Epithelial cell of proximal tubule (primary cell): ENCODE measurements around the gene TAF8. TPM values are rescaled to one million over a fixed set of nuclear protein-coding genes. Genes with fewer than 3 reads are reported as not detected.
A peak's percentile ranks its signal among the peaks of the same experiment; 100 is the strongest.

Source experiments
- DNase-seq: peaks from one replicate; pipeline ENCODE4 v3.0.0-alpha.2; 2011; ENCODE audit warnings: low read depth
- H3K4me3 ChIP-seq: 2 replicates; pipeline ENCODE4 v1.5.1; 2011; ENCODE audit warnings: low read depth, mild to moderate bottlenecking, low read length
- total RNA-seq: library from RNA; depleted of rRNA; stranded (reverse); fragments of >200 nt; gene quantifications from 2 replicates; pipeline ENCODE4 v1.2.3, GENCODE V29; 2015
- TF ChIP-seq, protein P1 (sequence below): conservative IDR thresholded peaks from 2 replicates; pipeline ENCODE4 v1.5.1; 2012; ENCODE audit warnings: low read depth, mild to moderate bottlenecking, low read length

The TAF8 gene
- total RNA-seq, 1 donor from 2014 or later, result 10.8 TPM

DNA sequence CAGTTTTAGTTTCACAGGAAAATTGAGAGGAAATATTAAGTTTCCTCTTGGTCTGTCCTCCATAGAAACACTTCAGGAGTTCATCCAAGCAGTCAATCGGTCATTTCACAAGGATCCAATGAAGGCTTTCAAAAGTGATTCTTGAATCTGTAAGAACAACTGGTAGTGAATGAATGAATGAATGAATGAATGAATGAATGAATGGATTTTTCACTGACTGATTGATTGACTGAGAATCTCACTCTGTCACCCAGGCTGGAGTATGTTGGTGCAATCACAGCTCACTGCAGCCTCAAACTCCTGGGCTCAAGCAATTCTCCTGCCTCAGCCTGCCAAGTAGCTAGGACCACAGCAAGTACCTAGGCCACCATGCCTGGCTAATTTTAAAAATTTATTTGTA lies 39.4 kb upstream of the TAF8 start:
- TF ChIP-seq, protein P1, sequence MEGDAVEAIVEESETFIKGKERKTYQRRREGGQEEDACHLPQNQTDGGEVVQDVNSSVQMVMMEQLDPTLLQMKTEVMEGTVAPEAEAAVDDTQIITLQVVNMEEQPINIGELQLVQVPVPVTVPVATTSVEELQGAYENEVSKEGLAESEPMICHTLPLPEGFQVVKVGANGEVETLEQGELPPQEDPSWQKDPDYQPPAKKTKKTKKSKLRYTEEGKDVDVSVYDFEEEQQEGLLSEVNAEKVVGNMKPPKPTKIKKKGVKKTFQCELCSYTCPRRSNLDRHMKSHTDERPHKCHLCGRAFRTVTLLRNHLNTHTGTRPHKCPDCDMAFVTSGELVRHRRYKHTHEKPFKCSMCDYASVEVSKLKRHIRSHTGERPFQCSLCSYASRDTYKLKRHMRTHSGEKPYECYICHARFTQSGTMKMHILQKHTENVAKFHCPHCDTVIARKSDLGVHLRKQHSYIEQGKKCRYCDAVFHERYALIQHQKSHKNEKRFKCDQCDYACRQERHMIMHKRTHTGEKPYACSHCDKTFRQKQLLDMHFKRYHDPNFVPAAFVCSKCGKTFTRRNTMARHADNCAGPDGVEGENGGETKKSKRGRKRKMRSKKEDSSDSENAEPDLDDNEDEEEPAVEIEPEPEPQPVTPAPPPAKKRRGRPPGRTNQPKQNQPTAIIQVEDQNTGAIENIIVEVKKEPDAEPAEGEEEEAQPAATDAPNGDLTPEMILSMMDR, result no peak
- no peak overlapping the region for H3K4me3 ChIP-seq
- no peak for DNase-seq

GRCh38 chr6:42012501-42013133 lies 37.7 kb upstream of the TAF8 start:
- TF ChIP-seq, protein P1, result no peak
- peak; percentile 46 for DNase-seq
- no peak overlapping the region for H3K4me3 ChIP-seq

DNA sequence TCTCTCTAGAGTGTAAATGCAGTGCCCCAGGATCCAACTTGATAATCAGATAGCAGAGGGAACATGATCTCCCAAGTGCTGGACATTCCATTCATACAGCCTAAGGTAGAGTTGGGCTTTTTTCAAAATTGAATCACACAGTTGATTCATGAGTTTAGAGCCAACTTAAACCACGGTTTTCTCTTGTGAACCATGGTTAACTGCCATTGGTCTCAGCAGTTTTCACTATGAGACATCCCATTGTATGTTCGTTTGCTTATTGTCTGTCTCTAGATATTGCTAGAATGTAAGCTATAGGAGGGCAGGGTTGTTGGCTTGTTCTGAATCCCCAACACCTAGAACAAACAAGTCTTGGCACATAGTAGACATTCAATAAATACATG lies 37.2 kb upstream of the TAF8 start:
- no peak overlapping the region for H3K4me3 ChIP-seq
- TF ChIP-seq, protein P1, result no peak
- DNase-seq, result peak; percentile 47

- no peak for DNase-seq
- no peak overlapping the region for H3K4me3 ChIP-seq
- TF ChIP-seq, protein P1, result no peak
Measured at GRCh38 chr6:42017021-42017643, 33.2 kb upstream of the TAF8 start.

- TF ChIP-seq, protein P1, result no peak
- H3K4me3 ChIP-seq, result no peak overlapping the region
- no peak for DNase-seq
Measured at GRCh38 chr6:42020967-42021366, 29.4 kb upstream of the TAF8 start.

DNA sequence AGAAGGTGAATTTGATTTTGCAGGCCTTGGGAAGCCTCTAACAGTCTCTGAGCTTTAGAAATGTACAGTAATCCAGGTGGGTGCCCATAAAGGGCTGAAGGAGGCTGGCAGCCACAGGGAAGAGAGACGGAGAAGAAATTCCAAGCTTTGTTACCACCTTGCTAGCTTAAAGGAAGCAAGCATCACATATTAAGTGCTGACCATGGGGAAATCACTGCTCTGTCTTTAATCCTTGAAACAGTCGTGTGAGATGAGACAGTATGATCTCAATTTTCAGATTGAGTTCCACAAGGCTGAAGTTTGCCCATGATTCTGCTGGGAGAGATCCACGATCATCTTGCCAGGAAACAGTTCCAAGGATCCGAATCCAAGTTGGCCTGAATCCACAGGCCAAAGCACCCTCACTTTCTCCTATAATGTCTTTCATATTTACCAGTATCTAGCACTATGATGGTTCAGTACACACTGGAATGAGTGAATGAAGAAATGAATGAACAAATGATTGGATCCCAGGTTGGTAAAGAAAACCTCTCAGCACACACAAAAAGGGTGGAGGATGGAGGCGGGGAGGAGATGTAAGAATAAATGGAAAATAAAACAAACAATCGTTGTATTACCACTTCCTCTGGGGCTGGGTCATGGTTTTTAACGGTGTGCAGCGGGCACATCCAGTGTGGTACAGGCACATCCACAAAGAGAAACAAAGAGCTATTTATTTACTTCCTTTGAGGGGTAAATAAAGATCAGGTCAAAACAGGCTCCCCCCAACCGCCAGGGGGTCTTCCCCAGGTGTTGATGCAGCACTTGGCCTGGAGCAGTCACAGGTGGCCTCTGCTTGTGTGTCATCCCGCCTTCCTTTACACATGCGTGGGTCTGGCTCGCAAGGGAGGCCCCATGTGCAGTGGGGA lies 28.2 kb upstream of the TAF8 start:
- no peak for DNase-seq
- H3K4me3 ChIP-seq, result no peak overlapping the region
- TF ChIP-seq, protein P1, result no peak
